CD4-positive, alpha-beta T cell (primary cell): ENCODE data around the gene RPS19. TPM values are rescaled to one million over a fixed set of nuclear protein-coding genes. Genes with fewer than 3 reads are reported as not detected.

Experiments used
- ATAC-seq: fragments of 200-7000 bp; cut with Tn5 transposase; one replicate; pipeline ENCODE4 v1.10.0; 2022; ENCODE audit warnings: mild to moderate bottlenecking; ENCODE audit not compliant: poor library complexity
- CTCF ChIA-PET: fragments of 350-600 bp; sonication (Branson Sonifier 250); formaldehyde crosslinking; loops from one replicate; lab custom pipeline; 2021; ENCODE audit warnings: antibody characterized with exemption, inconsistent platforms; lab: Charles Lee
- POLR2A ChIA-PET: fragments of 350-600 bp; sonication (Branson Sonifier 250); formaldehyde crosslinking; loops from one replicate; lab custom pipeline; 2021; ENCODE audit warnings: antibody characterized with exemption, inconsistent platforms; lab: Charles Lee
- DNase-seq, 14 experiments: peaks; one replicate each; pipeline ENCODE4 v3.0.0-alpha.2; 2013 to 2020; ENCODE audit warnings: mixed read lengths in 2 of 14
- H3K27ac ChIP-seq, 2 donors: one replicate each; pipeline versions ENCODE4 v1.5.1 to v1.7.0; 2013; ENCODE audit warnings: low read length in 2 of 2, low read depth in 1 of 2, mild to moderate bottlenecking in 1 of 2
- H3K27me3 ChIP-seq, 2 experiments: 1 replicate in 1 of 2; 2 replicates in 1 of 2; pipeline versions ENCODE4 v1.6.1 to v1.7.0; 2013; ENCODE audit warnings: low read length in 2 of 2, control low read depth in 1 of 2, mild to moderate bottlenecking in 1 of 2, moderate library complexity in 1 of 2; ENCODE audit not compliant: insufficient read depth in 2 of 2, control insufficient read depth in 1 of 2
- H3K36me3 ChIP-seq: one replicate; pipeline ENCODE4 v1.6.1; 2013; ENCODE audit warnings: low read length, control low read depth; ENCODE audit not compliant: insufficient read depth
- H3K4me1 ChIP-seq: one replicate; pipeline ENCODE4 v1.6.1; 2013; ENCODE audit warnings: low read length, control low read depth; ENCODE audit not compliant: insufficient read depth
- H3K4me3 ChIP-seq: one replicate; pipeline ENCODE4 v1.5.1; 2013; ENCODE audit warnings: mild to moderate bottlenecking, low read length, moderate library complexity
- H3K9me3 ChIP-seq, 2 experiments: 1 replicate in 1 of 2; 2 replicates in 1 of 2; pipeline versions ENCODE4 v1.6.1 to v1.7.0; 2013; ENCODE audit warnings: low read length in 2 of 2, mild to moderate bottlenecking in 2 of 2, control low read depth in 1 of 2, moderate library complexity in 1 of 2; ENCODE audit not compliant: control insufficient read depth in 1 of 2, insufficient read depth in 1 of 2
- H3K27ac Mint-ChIP-seq: one replicate; pipeline ENCODE4 v1.8.0; 2020; ENCODE audit warnings: mixed read lengths
- H3K27me3 Mint-ChIP-seq: one replicate; pipeline ENCODE4 v1.8.0; 2021; ENCODE audit warnings: mixed read lengths
- H3K36me3 Mint-ChIP-seq: one replicate; pipeline ENCODE4 v1.8.0; 2021; ENCODE audit warnings: low read depth, mixed read lengths
- H3K4me1 Mint-ChIP-seq: one replicate; pipeline ENCODE4 v1.8.0; 2021; ENCODE audit warnings: low read depth, mixed read lengths
- H3K4me3 Mint-ChIP-seq: one replicate; pipeline ENCODE4 v1.8.0; 2020; ENCODE audit warnings: mild to moderate bottlenecking, mixed read lengths
- H3K9me3 Mint-ChIP-seq: one replicate; pipeline ENCODE4 v1.8.0; 2020; ENCODE audit warnings: mixed read lengths
- intact Hi-C, 2 experiments: fragments of 100-400 bp; cut with DNase I in 1 of 2; cut with micrococcal nuclease in 1 of 2; formaldehyde crosslinking; loops; one replicate each; pipeline versions ENCODE4 v1.15.1 to v1.9.0; 2023 to 2025; cut with DNase I, micrococcal nuclease
- total RNA-seq, 174 experiments: library from RNA in 2 of 174; stranded (reverse) in 2 of 174; gene quantifications; one replicate each; pipeline ENCODE4 v1.2.3 and lab custom pipeline; 2021 to 2026
- TF ChIP-seq, protein P1 (sequence below): fragments of 200-600 bp; IDR thresholded peaks from one replicate; pipeline ENCODE4 v1.8.0; 2022; ENCODE audit warnings: antibody characterized with exemption, mild to moderate bottlenecking

RPS19 gene
- total RNA-seq, 2 experiments from 2014 or later: 3,668 to 3,697 TPM

- peak overlapping the region; percentile 63 for H3K4me3 Mint-ChIP-seq
- Histone ChIP-seq H3K4me1 (peaks cover 88% of the 10 kb centered on the region), H3K4me3 (no peak overlapping the region), H3K9me3 (no peaks in the 10 kb centered on the region), H3K36me3 (peaks cover 69% of the 10 kb centered on the region), H3K27me3 (no peaks in the 10 kb centered on the region), H3K27ac (peak overlapping the region in 1 of 2 donors; percentile 22)
- H3K36me3 Mint-ChIP-seq: peaks cover 79% of the 10 kb centered on the region
- no peaks in the 10 kb centered on the region for H3K9me3 Mint-ChIP-seq
- no peaks in the 10 kb centered on the region for H3K27me3 Mint-ChIP-seq
- ATAC-seq: no peak
- H3K27ac Mint-ChIP-seq: peak overlapping the region; percentile 54
- TF ChIP-seq, protein P1, sequence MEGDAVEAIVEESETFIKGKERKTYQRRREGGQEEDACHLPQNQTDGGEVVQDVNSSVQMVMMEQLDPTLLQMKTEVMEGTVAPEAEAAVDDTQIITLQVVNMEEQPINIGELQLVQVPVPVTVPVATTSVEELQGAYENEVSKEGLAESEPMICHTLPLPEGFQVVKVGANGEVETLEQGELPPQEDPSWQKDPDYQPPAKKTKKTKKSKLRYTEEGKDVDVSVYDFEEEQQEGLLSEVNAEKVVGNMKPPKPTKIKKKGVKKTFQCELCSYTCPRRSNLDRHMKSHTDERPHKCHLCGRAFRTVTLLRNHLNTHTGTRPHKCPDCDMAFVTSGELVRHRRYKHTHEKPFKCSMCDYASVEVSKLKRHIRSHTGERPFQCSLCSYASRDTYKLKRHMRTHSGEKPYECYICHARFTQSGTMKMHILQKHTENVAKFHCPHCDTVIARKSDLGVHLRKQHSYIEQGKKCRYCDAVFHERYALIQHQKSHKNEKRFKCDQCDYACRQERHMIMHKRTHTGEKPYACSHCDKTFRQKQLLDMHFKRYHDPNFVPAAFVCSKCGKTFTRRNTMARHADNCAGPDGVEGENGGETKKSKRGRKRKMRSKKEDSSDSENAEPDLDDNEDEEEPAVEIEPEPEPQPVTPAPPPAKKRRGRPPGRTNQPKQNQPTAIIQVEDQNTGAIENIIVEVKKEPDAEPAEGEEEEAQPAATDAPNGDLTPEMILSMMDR: no peak
- H3K4me1 Mint-ChIP-seq: peaks cover 64% of the 10 kb centered on the region
- intact Hi-C loops: no loop called here
- POLR2A ChIA-PET: interaction anchor here (0.7 to 1.5 kb wide), 4 partner anchors 11 to 79 kb away, joined by 3 to 4 read pairs (median 4); no protein-coding TSS in a partner anchor
- no peak for DNase-seq
- CTCF ChIA-PET: interaction anchor here (0.9 to 3.1 kb wide), 2 partner anchors 9 to 24 kb away, joined by 4 to 12 read pairs; no protein-coding TSS in a partner anchor
Measured at GRCh38 chr19:41864374-41864773, 4.3 kb downstream of the RPS19 start.

GRCh38 chr19:41866284-41866683 is 6.2 kb downstream of the RPS19 start:
- H3K36me3 Mint-ChIP-seq: peaks cover 81% of the 10 kb centered on the region
- ATAC-seq: no peak
- peaks cover 98% of the 10 kb centered on the region for H3K4me1 ChIP-seq

GRCh38 chr19:41868120-41868988 is 8.3 kb downstream of the RPS19 start:
- Mint-ChIP-seq H3K4me3 (no peak overlapping the region), H3K9me3 (no peaks in the 10 kb centered on the region), H3K36me3 (peaks cover 68% of the 10 kb centered on the region), H3K4me1 (peaks cover 67% of the 10 kb centered on the region), H3K27ac (peak overlapping the region; percentile 87), H3K27me3 (no peaks in the 10 kb centered on the region)
- POLR2A ChIA-PET: interaction anchor here (9.0 to 11.4 kb wide), 2 partner anchors 8 to 19 kb away, joined by 125 to 465 read pairs; partner anchors contain the start of genes ARHGEF1 and RPS19
- peak in 1 of 14 experiments; percentile 17 for DNase-seq
- Histone ChIP-seq H3K27me3 (no peaks in the 10 kb centered on the region), H3K9me3 (no peaks in the 10 kb centered on the region), H3K36me3 (peaks cover 60% of the 10 kb centered on the region), H3K27ac (peak overlapping the region; percentile 42 to 66), H3K4me3 (no peak overlapping the region), H3K4me1 (peaks cover 98% of the 10 kb centered on the region)
- intact Hi-C loops: no loop called here
- TF ChIP-seq, protein P1: no peak
- no peak for ATAC-seq
- CTCF ChIA-PET: interaction anchor here (0.7 to 1.6 kb wide), 3 partner anchors 9 to 19 kb away, joined by 3 to 5 read pairs (median 4); partner anchors contain the start of gene RPS19

More at GRCh38 chr19:41866284-41866683, 6.2 kb downstream of the RPS19 start:
- intact Hi-C loops: no loop called here
- peaks cover 67% of the 10 kb centered on the region for H3K4me1 Mint-ChIP-seq
- no peaks in the 10 kb centered on the region for H3K27me3 Mint-ChIP-seq
- ChIA-PET CTCF (interaction anchor here (1.0 kb wide), 1 partner anchor 22 kb away, joined by 3 read pairs; no protein-coding TSS in a partner anchor), POLR2A (interaction anchor here (1.0 kb wide), 1 partner anchor 9 kb away, joined by 6 read pairs; no protein-coding TSS in a partner anchor)
- H3K27ac ChIP-seq: peak overlapping the region in 1 of 2 donors; percentile 16
- no peaks in the 10 kb centered on the region for H3K27me3 ChIP-seq
- H3K4me3 ChIP-seq: no peak overlapping the region
- peak overlapping the region; percentile 15 for H3K4me3 Mint-ChIP-seq
- peaks cover 80% of the 10 kb centered on the region for H3K36me3 ChIP-seq
- H3K9me3 Mint-ChIP-seq: no peaks in the 10 kb centered on the region
- peak overlapping the region; percentile 80 for H3K27ac Mint-ChIP-seq
- H3K9me3 ChIP-seq: no peaks in the 10 kb centered on the region
- TF ChIP-seq, protein P1: no peak
- no peak for DNase-seq
